CD4-positive, alpha-beta T cell treated with Interleukin-12 subunit alpha and Interleukin-12 subunit beta, for 1 hour (primary cell): ENCODE data around the gene PRPSAP1.

ENCODE experiments used
- DNase-seq: peaks from one replicate; pipeline ENCODE4 v3.0.0-alpha.2; 2020

PRPSAP1 gene, protein sequence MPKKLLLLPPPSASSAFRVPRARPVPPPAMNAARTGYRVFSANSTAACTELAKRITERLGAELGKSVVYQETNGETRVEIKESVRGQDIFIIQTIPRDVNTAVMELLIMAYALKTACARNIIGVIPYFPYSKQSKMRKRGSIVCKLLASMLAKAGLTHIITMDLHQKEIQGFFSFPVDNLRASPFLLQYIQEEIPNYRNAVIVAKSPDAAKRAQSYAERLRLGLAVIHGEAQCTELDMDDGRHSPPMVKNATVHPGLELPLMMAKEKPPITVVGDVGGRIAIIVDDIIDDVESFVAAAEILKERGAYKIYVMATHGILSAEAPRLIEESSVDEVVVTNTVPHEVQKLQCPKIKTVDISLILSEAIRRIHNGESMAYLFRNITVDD

DNA sequence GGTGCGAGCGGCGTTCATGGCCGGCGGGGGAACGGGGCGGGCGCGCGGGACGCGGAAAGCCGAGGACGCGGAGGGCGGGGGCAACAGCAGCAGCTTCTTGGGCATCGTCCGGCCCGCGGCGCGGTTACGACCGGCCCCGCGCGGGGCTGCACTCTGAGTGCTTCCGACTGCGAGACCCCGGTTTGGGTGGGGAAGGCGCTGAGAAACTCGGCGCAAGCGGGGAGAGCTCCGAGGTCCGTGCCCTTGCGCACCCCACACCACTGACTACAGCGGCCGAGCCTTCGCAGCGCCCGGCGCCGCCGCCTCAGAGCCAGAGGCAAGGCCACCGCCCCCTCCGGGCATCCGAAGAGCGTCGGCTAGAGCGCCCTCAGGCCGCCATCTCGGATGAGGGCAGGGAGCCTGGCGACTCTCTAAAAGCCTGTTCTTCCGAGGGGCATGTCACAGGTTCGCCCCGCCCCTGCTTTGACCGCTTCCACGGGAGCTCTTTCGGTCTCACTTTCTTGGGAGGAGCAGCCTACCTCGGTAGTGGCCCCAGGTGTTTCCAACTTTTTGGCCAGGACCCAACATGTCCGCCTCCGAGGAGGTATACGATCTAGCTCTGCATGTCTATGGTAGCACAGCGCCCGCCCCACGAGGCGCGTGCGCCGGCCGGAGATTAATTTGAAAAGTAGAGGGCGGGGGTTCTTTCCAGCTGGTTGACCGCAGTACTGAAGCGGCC lies at the start of gene PRPSAP1:
Gene PRPSAP1 (minus strand): TSS at position 318 of the 718 bp plus-strand sequence. CDS start 213 bp downstream, at position 105.
- DNase-seq: peak; percentile 85

DNA sequence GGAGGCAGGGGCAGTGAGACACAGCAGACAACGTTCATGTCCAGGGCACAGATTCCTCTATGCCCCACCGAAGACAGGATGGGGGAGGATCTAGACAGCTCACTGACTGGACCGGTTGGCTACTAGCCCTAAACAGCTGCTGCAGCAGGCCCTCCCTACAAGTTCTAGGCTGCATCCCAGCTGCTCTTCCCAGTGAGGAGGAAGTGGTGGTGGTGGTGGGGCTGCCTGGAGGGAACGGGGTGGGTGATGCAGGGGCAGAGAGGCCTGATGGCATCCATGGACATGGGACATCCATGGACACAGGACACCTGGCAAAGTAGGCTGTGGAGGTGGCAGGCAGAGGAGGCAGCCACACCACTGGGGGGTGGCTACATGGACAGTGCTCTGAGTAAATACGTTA lies 49.0 kb upstream of the PRPSAP1 start:
- DNase-seq: no peak

DNA sequence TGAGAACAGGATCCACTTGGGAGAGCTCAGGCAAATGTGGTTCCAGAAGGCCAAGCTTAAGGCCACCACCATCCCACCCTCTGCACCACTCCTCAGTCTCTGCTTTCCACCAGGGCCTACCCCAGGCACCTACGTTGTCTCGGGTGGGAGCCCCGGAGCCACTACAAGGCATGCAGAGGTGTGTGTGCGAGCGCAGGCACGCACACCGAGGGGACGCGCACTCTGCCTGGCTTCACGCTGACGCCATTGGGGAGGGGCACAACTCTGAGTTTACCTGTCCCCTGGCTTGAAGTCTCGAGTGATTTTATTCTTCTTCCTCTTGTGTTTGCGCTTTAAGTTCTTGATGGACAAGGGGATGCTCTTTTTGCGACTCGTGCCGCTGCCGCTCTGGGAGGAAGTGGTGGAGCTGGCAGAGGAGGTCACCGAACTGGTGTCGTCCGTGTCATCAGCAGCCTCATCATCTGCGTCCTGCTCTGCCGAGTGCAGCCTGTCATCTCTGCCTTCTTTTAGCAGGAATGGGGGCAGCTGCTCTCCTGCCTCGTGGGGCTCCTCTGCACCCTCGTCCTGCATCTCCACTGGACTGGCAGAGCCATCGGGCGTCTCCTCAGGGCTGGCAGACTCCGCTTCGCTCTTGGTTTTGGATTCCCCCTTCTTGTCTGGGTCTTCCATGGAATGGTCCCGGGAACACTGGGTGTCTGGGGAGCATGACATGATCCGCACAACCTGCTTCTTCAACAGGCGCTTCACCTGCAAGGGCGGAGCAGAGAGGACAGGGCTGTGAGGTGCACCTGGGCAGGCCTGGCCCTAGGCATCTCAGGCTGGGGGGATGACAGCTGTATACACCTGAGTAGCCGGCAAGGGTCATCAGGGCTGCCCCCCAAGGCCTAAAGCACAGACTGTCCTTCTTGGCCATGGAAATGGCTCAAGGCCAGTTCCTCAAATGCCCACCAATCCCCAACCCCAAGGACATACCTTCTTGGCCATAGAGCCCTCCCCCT lies 45.8 kb upstream of the PRPSAP1 start:
- DNase-seq: no peak

DNA sequence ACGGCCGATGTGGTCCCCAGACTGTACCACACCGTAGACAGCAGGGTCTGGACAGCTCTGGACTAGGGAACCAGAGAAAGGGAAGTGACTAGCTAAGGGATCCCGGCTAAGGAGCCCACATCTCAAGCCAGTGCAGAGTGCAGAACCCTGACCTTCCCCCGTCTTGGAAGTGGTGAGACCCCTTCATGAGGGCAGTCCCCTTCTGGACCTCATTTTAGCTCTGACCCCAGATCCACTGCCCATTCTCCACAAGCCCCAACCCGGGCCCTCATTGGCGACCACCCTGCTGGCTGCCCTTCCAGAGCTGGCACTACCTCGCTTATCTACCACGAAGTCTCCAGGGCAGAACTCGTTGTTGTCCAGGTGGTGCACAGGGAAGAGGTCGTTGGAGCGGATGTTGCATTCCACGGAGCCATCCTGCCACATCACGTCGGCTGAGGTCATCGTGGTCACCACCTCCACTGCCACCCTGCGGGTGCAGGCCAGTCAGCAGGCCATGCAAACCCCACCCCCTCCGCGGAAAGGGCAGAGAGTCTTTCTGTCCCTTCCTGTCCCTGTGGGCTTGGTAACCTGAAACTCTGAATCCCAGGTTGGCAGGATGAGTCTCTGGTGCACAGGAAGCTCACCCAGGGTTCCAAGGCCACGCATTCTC lies 44.9 kb upstream of the PRPSAP1 start:
- no peak for DNase-seq

DNA sequence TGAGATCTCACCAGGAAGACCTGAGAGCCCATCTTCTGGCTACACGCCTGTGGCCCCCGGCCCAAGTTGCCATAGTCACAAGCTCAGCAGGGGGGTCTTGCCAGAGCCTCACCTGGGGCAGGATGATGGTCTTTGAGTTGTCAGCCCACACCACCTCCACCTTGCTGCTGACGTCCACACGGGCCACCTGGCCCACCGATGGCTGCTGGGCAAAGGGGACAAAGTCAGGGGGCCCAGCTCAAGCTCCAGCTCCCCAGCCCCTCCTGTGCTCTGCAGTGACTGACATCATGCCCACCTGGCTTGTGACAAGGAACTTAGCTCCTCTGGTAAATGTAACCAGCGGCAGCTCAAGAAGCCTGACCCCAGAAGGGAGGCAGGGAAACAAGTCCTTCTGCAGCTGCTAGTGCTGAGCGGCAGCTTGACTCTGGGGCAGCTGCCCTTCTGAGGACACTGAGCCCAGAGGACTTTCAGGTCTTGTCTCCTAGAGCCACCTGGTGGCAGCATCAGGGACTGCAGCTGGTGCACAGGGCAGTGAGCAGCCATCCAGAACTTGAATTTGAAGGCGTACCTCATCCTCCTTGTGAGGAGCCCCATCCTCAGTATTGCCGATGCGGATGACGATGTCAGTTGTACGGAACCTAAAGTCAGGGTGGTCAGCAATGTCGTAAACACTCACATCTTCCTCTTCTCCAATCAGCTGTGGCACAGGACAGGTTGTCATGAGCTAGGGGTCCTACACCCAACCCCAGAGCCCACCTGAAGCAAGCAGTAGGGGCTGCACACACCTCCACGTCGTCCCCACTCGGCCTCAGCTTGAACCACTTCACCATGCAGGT lies 44.2 kb upstream of the PRPSAP1 start:
- peak; percentile 84 for DNase-seq

DNA sequence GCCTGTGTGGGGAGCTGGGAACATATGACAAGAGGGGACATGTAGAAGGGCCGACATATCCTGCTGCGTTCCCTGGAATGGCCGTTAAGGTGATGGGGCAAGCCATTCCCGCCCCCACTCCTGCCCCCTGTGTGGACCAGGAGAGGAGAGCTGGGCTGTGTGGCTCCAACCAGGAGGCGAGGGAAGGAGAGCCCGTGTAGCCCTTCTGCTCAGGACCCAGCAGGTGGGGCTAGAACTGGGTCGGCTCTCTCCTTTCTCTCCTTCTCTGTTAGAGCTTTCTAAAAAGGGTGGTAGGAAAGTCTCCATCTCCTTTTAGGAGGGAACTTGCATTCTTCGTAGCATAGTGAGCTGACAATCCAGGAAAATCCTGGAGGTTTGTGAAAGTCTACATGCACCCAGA lies 43.5 kb upstream of the PRPSAP1 start:
- no peak for DNase-seq

DNA sequence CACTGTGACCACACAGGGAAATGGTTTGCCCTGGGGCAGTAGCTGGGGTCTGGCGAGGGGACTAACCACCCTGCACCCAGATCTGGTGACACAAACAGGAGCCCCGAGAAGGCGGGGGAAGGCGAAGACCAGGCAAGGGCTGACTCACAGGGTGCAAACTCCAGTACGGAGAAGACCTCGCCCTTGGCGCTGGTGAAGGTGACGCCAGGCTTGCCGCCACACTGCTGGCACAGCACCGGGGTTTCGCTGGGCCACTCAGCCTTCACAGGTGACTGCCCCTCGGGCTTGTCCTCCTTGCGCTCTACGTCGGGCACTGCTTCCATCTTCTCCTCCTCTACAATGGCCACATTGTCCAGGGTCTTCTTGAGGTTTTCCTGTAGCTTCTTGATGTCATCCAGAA lies 42.3 kb upstream of the PRPSAP1 start:
- DNase-seq: no peak

DNA sequence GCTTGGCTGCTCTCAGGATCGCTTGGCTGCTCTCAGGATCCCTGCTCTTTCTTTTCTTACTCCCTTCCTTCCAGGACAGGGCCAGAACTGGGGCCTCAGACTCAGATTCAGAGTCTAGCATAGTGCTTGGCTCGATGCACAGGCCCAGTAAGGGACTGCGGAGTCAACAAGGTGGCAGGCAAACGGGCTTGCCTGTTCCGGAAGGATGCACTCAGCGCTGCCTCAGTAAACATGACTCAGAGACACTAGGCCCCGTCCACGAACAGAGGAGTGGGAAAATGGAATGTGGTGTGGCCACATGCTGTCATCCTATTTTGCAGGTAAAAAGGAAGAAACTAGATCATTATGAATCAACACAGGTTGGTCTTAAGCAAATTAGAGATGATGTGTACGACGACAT lies 40.5 kb upstream of the PRPSAP1 start:
- DNase-seq: no peak

DNA sequence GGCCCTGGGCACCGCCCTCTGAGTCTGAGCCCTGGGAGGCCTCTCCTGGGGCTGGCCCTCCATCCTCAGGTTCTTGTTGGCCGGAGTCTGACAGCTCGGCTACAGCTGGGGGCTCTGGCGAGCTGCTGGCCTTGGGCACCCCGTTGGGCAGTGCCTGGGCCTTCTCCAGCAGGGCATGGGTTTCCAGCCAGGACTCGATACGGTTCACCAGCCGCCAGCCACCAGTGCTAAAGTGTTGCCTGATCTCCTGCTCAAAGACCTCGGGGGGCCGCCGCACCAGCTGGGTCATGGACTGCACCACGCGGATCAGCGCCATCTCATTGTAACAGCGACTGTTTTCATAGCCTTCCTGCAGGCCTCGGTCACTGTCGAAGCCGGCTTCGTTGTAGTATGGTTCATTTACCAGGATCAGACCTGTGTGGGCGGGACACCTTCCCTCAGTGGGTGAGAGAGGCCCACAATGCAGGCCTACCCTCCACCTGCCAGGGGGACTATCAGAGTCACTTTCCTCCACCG lies 37.5 kb upstream of the PRPSAP1 start:
- DNase-seq: no peak

DNA sequence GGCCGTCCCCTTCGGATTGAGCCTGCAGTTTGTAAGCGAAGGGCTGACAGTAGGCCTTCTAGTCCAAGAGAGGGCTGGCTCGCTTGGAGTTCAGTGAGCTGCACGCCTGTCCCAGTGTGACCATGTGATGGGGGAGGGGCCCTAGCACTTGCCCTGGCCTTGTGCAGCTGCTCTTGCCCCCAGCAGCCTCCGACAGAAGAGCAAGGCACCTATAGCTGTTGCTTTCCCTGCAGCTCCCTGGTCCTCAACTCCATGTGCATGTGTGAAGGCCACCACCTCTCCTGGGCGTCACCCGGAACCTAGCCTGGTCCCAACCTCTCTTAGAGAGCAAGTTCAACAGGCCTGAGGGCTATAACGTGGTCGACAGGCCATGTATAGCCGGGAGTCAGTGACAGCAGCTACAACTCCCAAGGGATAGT lies 36.3 kb upstream of the PRPSAP1 start:
- DNase-seq: no peak

DNA sequence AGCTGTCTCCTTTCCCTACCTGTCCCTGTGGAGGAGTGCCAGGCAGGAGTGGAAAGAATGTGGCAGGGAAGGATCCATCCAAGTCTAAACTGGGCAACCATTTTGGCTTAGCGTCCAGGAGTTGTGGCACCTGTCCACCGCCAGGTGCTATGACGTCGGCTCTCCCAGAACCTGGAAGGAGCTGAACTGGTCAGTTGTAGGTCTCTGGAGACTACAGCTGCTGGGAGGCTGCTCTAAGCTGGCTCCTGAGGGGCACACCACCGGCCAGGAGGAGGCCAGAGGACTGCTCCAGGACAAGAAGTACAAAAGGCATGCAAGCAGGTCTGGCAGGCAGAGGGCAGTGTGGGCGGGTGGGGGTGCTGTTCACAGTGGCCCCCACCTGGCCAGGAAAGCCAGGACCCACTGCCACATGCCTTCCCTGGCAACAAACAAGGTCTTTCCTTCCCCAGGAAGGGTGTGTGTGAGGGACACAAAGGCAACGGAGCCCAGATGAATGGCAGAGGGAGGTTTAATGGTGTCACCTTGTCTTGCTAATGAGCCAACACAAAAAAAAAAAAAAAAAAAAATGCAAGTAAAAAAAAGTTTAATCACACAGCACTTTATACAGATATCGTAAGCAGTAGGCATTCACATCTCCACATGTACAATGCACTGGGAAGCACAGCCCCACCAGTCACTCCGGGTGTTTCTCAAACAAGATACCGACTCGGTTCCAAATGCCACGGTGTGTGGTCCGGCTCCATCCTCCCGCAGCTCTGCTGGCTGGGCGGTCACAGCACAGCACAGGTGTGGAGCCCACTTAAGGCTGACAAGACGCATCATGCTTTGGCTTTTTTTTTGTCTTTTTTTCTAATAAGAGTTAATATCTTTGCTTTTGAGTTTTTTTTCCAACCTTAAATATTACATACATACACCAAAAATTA lies 35.5 kb upstream of the PRPSAP1 start:
- no peak for DNase-seq

DNA sequence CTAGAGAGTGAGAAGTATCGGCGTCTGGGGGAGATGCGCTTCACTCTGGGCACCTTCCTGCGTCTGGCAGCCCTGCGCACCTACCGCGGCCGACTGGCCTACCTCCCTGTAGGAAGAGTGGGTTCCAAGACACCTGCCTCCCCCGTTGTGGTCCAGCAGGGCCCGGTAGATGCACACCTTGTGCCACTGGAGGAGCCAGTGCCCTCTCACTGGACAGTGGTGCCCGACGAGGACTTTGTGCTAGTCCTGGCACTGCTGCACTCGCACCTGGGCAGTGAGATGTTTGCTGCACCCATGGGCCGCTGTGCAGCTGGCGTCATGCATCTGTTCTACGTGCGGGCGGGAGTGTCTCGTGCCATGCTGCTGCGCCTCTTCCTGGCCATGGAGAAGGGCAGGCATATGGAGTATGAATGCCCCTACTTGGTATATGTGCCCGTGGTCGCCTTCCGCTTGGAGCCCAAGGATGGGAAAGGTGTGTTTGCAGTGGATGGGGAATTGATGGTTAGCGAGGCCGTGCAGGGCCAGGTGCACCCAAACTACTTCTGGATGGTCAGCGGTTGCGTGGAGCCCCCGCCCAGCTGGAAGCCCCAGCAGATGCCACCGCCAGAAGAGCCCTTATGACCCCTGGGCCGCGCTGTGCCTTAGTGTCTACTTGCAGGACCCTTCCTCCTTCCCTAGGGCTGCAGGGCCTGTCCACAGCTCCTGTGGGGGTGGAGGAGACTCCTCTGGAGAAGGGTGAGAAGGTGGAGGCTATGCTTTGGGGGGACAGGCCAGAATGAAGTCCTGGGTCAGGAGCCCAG lies 33.5 kb upstream of the PRPSAP1 start:
- no peak for DNase-seq

DNA sequence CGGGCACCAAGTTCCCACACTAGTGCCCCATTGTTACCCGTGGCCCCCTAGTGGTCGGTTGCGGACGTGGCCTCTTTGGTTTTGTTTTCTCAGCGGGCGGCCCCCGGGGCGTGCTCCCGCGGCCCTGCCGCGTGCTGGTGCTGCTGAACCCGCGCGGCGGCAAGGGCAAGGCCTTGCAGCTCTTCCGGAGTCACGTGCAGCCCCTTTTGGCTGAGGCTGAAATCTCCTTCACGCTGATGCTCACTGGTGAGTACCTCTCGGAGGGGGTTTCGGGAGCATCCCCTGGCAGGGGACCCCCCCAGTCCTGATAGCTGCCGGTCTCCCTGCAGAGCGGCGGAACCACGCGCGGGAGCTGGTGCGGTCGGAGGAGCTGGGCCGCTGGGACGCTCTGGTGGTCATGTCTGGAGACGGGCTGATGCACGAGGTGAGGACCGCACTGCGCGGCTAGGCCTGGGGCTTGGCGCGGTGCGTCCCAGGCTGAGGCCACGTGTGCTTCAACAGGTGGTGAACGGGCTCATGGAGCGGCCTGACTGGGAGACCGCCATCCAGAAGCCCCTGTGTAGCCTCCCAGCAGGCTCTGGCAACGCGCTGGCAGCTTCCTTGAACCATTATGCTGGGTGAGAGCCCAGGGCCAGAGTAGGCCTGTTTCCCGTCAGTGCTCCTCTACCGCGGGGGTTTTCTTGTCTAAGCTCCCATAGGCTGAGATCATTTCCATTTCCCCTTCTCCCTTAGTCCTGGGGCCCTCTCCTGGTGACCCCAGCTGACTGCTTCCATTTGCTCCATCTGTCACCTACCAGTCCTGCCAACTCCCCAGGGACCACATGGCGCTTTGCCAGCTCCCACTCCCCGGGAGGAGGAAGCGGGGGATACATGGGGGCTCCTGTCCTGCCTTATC lies 32.4 kb upstream of the PRPSAP1 start:
- peak; percentile 86 for DNase-seq

DNA sequence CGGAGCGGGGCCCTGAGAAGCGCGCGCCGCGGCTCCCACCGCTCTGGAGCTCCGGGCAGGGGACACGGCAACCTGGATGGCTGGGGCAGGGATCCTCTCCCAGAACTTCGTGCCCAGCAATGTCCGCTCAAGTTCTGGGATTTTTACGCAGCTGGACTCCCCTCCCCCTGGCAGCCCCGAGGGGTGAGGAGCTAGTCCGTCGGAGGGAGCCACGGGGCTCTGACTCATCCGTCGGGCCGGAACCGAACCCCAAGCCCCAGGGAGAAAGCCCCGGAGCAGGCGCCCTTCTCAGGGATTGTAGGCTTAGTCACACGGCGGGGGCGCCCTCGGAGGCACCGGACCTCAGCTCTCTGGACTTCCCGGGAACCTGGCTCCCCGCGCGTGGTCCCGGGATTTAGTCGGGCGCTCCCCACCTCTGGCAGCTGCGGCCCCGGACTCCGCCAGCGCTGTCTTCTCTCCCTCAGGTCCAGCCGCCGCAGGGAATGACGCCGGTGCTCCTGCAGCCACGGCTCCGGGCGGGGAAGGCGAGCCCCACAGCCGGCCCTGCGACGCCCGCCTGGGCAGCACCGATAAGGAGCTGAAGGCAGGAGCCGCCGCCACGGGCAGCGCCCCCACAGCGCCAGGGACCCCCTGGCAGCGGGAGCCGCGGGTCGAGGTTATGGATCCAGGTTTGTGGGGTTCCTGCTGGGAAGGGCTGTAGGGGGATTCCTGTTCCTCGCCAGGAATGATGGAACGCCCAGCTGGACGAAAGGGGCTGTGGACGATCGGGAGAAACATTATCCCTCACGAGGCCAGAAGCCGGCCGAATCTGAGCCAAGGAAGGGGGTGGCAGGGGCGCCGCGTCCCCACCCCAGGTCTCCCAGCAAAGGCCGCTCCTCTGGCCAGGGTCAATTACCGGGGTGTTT lies 31.5 kb upstream of the PRPSAP1 start:
- peak; percentile 30 for DNase-seq

DNA sequence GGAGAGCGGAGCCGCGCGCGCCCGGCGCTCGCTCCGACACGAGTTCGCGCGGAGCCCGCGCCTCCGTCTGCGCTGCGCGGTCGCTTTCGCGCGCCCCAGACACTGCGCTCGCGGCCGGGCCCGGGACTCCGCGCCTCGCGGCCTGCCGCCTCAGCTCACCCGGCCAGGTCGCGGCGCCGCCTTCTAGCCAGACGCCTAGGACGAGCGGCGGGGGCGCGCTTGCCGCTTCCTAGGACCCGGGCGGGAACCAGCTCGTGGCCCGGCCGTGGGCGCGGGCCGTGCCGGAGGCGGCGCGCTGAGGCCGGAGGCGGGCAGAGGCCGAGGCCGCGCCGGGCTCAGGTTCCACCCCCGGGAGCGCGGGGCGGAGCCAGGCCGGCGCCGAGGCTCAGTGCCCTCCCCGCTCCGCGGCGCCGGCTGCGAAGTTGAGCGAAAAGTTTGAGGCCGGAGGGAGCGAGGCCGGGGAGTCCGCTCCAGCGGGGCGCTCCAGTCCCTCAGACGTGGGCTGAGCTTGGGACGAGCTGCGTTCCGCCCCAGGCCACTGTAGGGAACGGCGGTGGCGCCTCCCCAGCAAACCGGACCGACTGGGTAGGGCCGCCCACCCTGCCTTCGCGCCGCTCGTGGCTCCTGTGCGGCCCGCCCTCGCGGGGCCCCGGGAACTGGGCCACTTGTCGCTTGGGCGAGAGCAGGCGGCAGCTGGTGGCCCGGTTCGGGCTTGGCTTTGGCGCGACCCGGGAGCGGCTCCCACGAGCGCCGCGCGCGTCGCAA lies 30.7 kb upstream of the PRPSAP1 start, which contains the start of gene SPHK1:
Gene SPHK1 (plus strand): TSS at position 388 of the 765 bp plus-strand sequence. CDS start 1,036 bp downstream, outside the sequence.
- DNase-seq: peak; percentile 63
